NCI-H524 treated with DMSO at 0.1 percent for 48 hours (cell line): ENCODE results near the gene KIF26A.
"Not testable (repeated sequence)": the region's sequence is repeated elsewhere in the genome, so short reads cannot be mapped to it uniquely, and the experiment has no call there.

Experiments
- DNase-seq: peaks from one replicate; lab custom pipeline; 2025; lab: John Stamatoyannopoulos, UW

Gene KIF26A

GRCh38 chr14:104222396-104223036, 84.1 kb downstream of the KIF26A start:
- no peak for DNase-seq

- DNase-seq: peak; percentile 64
Observed at GRCh38 chr14:104223101-104224041, 85.0 kb downstream of the KIF26A start.

GRCh38 chr14:104224131-104224505, 85.7 kb downstream of the KIF26A start:
- no peak for DNase-seq

GRCh38 chr14:104224506-104225277, 86.3 kb downstream of the KIF26A start:
- no peak for DNase-seq

GRCh38 chr14:104225278-104226190, 87.1 kb downstream of the KIF26A start:
- not testable (repeated sequence) for DNase-seq

GRCh38 chr14:104226421-104227383, 88.3 kb downstream of the KIF26A start:
- DNase-seq: no peak

- DNase-seq: no peak
Observed at GRCh38 chr14:104227806-104228205, 89.4 kb downstream of the KIF26A start.

GRCh38 chr14:104228221-104228620, 89.8 kb downstream of the KIF26A start:
- no peak for DNase-seq

GRCh38 chr14:104228716-104229533, 90.5 kb downstream of the KIF26A start:
- no peak for DNase-seq

GRCh38 chr14:104229534-104230055, 91.2 kb downstream of the KIF26A start:
- no peak for DNase-seq

GRCh38 chr14:104230119-104230815, 91.9 kb downstream of the KIF26A start:
- no peak for DNase-seq
